Right lobe of liver (tissue), 4 donors: ENCODE data around the gene RMND1.

ENCODE experiments used
- CTCF ChIP-seq, 4 donors: fragments of 200-600 bp in 3 of 4; fragments of 450-650 bp in 1 of 4; IDR thresholded peaks; one replicate each; pipeline versions ENCODE4 v1.5.1 to v1.8.0; 2016 to 2022; ENCODE audit warnings: antibody characterized with exemption in 4 of 4, mild to moderate bottlenecking in 2 of 4
- POLR2A ChIP-seq: fragments of 450-650 bp; IDR thresholded peaks from one replicate; pipeline ENCODE4 v1.6.1; 2017; ENCODE audit warnings: antibody characterized with exemption, mild to moderate bottlenecking
- donor health status: DM: no; HTN: no; CAD: no.
- donor health status: DM: no; HTN: no; CAD: no.
- donor health status: DM: no; HTN: yes; CAD: no.

GRCh38 chr6:151370509-151371078 lies 81.3 kb downstream of the RMND1 start:
- TF ChIP-seq POLR2A (no peak), CTCF (IDR thresholded peaks at IDR 0.05) (peak in 2 of 4 donors; percentile 17 to 19)
